Spleen (tissue), 7 donors: ENCODE measurements around the gene ARSD.

Experiments
- CTCF ChIP-seq, 11 experiments: fragments of 200-600 bp in 7 of 11; fragments of 450-650 bp in 4 of 11; sonication (generic) in 4 of 11; IDR thresholded peaks in 8 of 11; conservative IDR thresholded peaks in 3 of 11; 1 replicate in 7 of 11; 2 replicates in 4 of 11; pipeline versions ENCODE4 v1.4.0 to v1.8.0; 2016 to 2021; ENCODE audit warnings: antibody characterized with exemption in 11 of 11, inconsistent platforms in 4 of 11, mild to moderate bottlenecking in 1 of 11
- POLR2A ChIP-seq, 3 donors: fragments of 450-650 bp; IDR thresholded peaks; one replicate each; pipeline ENCODE4 v1.5.1; 2017; ENCODE audit warnings: antibody characterized with exemption in 3 of 3, mild to moderate bottlenecking in 1 of 3
- donor health status: DM: no; HTN: no; CAD: no; lungs with moderate emphysema.
- donor health status: DM: no; HTN: no; CAD: no.
- donor health status: DM: no; HTN: no; CAD: no.

GRCh38 chrX:2958199-2958598, 29.1 kb upstream of the ARSD start:
- TF ChIP-seq POLR2A (IDR thresholded peaks at IDR 0.05) (no peak), CTCF (IDR thresholded peaks at IDR 0.05 in 8 of 11, conservative IDR thresholded peaks at IDR 0.05 in 3 of 11) (no peak)
